Neural crest cell (in vitro differentiated cells): ENCODE results near the gene LSM7. TPM values are rescaled to one million over a fixed set of nuclear protein-coding genes. Genes with fewer than 3 reads are reported as not detected.
A peak's percentile ranks its signal among the peaks of the same experiment; 100 is the strongest.

Source experiments
- DNase-seq: peaks from one replicate; pipeline ENCODE4 v3.0.0; 2021; ENCODE audit warnings: low read depth, mixed read lengths, low spot score
- H3K27ac Mint-ChIP-seq: one replicate; pipeline ENCODE4 v1.8.0; 2021; ENCODE audit warnings: mild to moderate bottlenecking, mixed read lengths; ENCODE audit not compliant: unreplicated experiment
- H3K27me3 Mint-ChIP-seq: 2 replicates; pipeline ENCODE4 v1.8.0; 2021; ENCODE audit warnings: low read depth, mild to moderate bottlenecking, mixed read lengths
- H3K36me3 Mint-ChIP-seq: 2 replicates; pipeline ENCODE4 v1.8.0; 2021; ENCODE audit warnings: low read depth, mild to moderate bottlenecking, mixed read lengths
- H3K4me1 Mint-ChIP-seq: 2 replicates; pipeline ENCODE4 v1.8.0; 2021; ENCODE audit warnings: mixed read lengths
- H3K4me3 Mint-ChIP-seq: one replicate; pipeline ENCODE4 v1.8.0; 2021; ENCODE audit warnings: mild to moderate bottlenecking, mixed read lengths
- H3K9me3 Mint-ChIP-seq: 2 replicates; pipeline ENCODE4 v1.8.0; 2021; ENCODE audit warnings: mixed read lengths
- total RNA-seq: library from RNA; stranded (reverse); gene quantifications from 2 replicates; pipeline ENCODE4 v1.2.1, GENCODE V29; 2021
- TF ChIP-seq, protein P1 (sequence below): fragments of 200-600 bp; sonication (generic); conservative IDR thresholded peaks from 2 replicates; pipeline ENCODE4 v1.5.0; 2021; ENCODE audit warnings: antibody characterized with exemption, mild to moderate bottlenecking

The LSM7 gene
- total RNA-seq, 1 donor from 2014 or later: 198 TPM

DNA sequence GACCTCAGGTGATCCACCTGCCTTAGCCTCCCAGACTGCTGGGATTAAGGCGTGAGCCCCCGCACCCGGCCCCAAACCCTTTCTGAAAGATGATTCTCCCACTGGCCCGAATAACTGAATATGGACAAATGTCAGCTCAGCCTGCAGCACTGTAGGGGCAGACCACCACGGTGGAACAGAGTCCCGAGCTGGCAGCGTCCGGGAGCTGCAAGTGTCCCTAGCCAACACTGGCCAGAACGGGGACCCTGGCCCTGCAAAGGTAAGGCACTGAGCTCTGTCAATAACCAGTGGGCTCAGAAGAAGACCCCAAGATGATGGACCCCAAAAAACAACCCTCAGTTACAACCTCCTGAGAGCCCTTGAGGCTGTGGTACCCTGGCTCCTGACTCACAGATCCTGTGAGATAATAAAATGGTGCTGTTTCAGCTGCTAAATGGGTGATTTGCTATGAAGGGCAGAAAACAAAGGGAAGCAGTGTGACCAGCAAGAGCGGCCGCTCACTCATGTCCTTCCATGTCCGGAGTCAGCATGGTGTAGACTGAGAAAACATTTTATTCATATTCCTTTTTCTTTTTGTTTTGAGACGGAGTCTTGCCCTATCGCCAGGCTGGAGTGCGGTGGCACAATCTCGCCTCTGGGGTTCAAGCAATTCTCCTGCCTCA, 1.6 kb downstream of the LSM7 start:
- no peak for DNase-seq
- Mint-ChIP-seq H3K27me3 (peaks cover 2% of the 10 kb centered on the region), H3K27ac (peak overlapping the region; percentile 98), H3K9me3 (no peaks in the 10 kb centered on the region), H3K4me1 (peaks cover 44% of the 10 kb centered on the region), H3K36me3 (no peaks in the 10 kb centered on the region), H3K4me3 (peak overlapping the region; percentile 95)
- TF ChIP-seq, protein P1, sequence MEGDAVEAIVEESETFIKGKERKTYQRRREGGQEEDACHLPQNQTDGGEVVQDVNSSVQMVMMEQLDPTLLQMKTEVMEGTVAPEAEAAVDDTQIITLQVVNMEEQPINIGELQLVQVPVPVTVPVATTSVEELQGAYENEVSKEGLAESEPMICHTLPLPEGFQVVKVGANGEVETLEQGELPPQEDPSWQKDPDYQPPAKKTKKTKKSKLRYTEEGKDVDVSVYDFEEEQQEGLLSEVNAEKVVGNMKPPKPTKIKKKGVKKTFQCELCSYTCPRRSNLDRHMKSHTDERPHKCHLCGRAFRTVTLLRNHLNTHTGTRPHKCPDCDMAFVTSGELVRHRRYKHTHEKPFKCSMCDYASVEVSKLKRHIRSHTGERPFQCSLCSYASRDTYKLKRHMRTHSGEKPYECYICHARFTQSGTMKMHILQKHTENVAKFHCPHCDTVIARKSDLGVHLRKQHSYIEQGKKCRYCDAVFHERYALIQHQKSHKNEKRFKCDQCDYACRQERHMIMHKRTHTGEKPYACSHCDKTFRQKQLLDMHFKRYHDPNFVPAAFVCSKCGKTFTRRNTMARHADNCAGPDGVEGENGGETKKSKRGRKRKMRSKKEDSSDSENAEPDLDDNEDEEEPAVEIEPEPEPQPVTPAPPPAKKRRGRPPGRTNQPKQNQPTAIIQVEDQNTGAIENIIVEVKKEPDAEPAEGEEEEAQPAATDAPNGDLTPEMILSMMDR: no peak

DNA sequence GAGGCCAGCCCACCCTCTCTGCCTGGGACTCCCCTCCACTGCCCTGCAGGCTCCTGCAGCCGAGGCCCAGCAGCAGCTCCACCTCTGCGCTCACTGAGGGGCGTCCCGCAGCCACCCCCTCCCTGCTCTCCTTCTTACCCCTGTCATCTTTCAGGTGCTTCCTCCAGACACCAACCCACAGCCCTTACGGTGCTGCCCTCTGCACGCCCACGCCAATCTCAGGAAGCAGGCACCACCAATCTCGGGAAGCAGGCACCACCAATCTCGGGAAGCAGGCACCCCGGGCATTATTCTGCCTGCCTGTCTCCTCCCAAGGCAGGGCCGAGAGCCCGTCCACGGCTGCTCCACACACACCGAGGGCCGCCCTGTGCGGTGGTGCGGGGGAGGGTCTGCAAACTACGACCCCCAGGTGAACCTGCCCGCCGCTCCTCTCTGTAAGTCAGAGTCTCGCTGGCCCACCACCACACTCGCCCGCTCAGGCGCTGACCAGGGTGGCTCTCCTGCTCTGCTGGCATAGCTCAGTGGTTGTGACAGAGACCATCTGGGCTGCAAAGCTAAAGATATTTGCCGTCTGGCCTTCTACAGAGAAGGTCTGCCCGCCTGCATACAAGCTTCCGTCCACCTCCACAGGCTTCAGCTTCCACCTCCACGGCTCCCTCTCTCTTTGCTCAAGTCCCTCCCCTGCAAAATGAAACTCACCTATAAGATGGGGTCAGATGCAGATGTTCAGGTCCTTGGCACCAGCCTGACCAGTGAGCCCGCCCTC, 2.9 kb downstream of the LSM7 start:
- Mint-ChIP-seq H3K9me3 (no peaks in the 10 kb centered on the region), H3K27me3 (peaks cover 2% of the 10 kb centered on the region), H3K4me1 (peaks cover 31% of the 10 kb centered on the region), H3K36me3 (no peaks in the 10 kb centered on the region), H3K27ac (no peak overlapping the region), H3K4me3 (peak overlapping the region; percentile 95)
- DNase-seq: no peak
- TF ChIP-seq, protein P1: no peak

DNA sequence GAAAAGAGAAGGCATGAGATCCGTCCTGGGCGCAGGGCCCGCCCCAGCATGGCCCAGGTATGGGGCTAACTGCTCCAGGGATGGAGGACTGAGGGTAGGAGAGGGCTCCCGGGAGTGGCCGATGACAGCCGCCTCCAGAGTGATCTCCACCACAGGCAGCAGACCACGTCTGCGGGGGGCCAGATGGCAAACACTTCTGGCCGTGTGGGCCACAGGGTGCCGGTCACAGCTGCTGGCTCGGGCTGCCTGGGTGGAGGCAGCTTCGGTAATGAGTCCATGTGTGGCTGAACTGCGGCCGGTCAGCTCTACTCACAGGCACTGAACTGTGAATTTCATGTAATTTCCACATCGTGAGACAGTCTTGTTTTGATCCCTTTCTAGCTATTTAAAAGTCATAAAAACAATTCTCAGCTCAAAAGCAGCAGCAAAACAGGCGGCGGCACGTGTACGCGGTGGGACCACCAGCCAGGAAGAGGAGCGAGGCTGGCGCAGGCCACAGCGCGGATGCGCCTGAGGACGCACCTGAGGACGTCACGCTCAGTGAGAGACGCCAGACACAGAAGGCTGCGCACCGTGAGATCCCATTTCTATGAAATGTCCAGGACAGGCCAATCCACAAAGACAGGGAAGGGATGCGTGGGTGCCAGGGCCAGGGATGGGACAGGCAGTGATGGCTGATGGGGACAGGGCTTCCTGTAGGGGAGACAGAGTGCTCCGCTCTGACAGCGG, 4.0 kb downstream of the LSM7 start:
- TF ChIP-seq, protein P1: no peak
- Mint-ChIP-seq H3K27me3 (peaks cover under 1% of the 10 kb centered on the region), H3K36me3 (no peaks in the 10 kb centered on the region), H3K4me3 (peak overlapping the region; percentile 61), H3K9me3 (no peaks in the 10 kb centered on the region), H3K4me1 (peaks cover 22% of the 10 kb centered on the region), H3K27ac (no peak overlapping the region)
- DNase-seq: no peak

DNA sequence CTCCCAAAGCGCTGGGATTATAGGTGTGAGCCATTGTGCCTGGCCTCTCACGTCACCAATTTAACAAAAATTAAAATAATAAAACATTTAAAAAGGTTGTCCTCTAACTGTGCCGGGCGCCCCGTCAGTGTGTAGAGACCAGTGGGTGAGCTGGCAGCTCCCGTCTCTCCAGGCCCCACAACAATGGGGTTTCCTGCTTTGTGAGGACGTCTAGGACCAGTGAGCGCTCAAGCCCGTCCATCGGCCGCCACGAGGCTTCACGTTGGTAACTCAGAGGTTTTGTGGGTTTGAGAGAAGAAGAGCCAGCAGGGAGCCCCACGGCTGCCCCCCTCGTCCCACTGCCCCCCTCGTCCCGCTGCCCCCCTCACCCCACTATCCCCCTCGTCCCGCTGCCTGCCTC, 4.7 kb downstream of the LSM7 start:
- no peak overlapping the region for H3K4me3 Mint-ChIP-seq
- no peak overlapping the region for H3K27ac Mint-ChIP-seq
- TF ChIP-seq, protein P1: no peak
- no peaks in the 10 kb centered on the region for H3K36me3 Mint-ChIP-seq
- H3K4me1 Mint-ChIP-seq: peaks cover 18% of the 10 kb centered on the region
- no peaks in the 10 kb centered on the region for H3K9me3 Mint-ChIP-seq
- no peaks in the 10 kb centered on the region for H3K27me3 Mint-ChIP-seq
- no peak for DNase-seq

DNA sequence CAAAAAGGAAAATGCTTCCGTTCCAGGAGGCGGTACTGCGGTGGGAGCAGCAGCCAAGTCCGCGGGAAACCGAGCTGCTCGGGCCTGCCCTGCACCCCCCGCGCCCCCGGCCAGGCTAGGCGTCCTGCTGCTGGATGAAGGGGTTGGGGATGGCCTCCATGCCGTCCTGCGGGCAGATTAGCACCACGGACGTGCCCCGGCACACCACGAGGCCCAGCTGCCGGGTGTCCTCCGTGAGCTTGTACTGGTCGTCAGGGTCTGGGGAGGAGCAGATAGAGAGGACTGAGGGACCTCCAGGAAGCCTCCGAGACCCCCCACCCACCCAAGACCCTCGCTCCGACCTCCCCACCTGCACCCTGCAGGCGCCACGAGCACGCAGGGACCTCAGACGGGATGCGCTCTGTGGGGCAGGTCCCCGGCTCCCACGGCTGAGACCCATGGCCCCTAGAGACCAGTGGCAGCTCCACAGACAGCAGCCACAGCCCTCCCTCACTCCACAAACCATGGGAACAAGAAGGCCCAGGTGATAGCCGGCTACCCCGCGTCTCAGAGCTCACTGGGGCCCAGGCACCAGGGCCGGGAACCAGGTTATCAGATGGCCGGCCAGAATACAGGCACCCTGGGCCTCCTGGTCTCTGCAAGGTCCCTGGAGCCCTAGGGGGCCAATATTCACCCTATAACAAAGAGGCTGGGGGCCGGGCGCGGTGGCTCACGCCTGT, 6.7 kb downstream of the LSM7 start:
- H3K27me3 Mint-ChIP-seq: no peaks in the 10 kb centered on the region
- no peak overlapping the region for H3K4me3 Mint-ChIP-seq

More for the DNA sequence above, 6.7 kb downstream of the LSM7 start:
- no peak overlapping the region for H3K27ac Mint-ChIP-seq
- TF ChIP-seq, protein P1: no peak
- no peaks in the 10 kb centered on the region for H3K36me3 Mint-ChIP-seq
- H3K4me1 Mint-ChIP-seq: peaks cover 2% of the 10 kb centered on the region
- H3K9me3 Mint-ChIP-seq: no peaks in the 10 kb centered on the region
- no peak for DNase-seq
